H1 (cell line): ENCODE measurements around the gene S100A10. TPM values are rescaled to one million over a fixed set of nuclear protein-coding genes. Genes with fewer than 3 reads are reported as not detected.

Experiments
- CTCF ChIA-PET: fragments of 300-600 bp; sonication (Branson Sonifier 250); formaldehyde crosslinking; loops from one replicate; lab custom pipeline; 2021; ENCODE audit not compliant: partially characterized antibody; lab: Charles Lee
- POLR2A ChIA-PET: fragments of 300-600 bp; sonication (Branson Sonifier 250); formaldehyde crosslinking; loops from one replicate; lab custom pipeline; 2021; ENCODE audit warnings: inconsistent platforms; ENCODE audit not compliant: partially characterized antibody; lab: Charles Lee
- DNase-seq, 2 experiments: peaks; one replicate each; pipeline versions ENCODE4 v3.0.0 to v3.0.0-alpha.2; 2010 to 2022; ENCODE audit warnings: low spot score in 2 of 2, low read depth in 1 of 2, mixed read lengths in 1 of 2
- FAIRE-seq: peaks from 2 replicates; lab custom pipeline; 2011; peaks lifted over from hg19 to GRCh38; lab: Jason Lieb, UNC
- H2AFZ ChIP-seq: 2 replicates; pipeline ENCODE4 v1.8.1; 2012; ENCODE audit warnings: low read length, inconsistent platforms
- H2AK5ac ChIP-seq: 2 replicates; pipeline ENCODE4 v1.6.1; 2013; ENCODE audit warnings: low read depth, low read length
- H2BK120ac ChIP-seq: replicated peaks from 2 replicates; pipeline ENCODE3; 2013; ENCODE audit warnings: low read depth, low read length, inconsistent platforms
- H2BK12ac ChIP-seq: 2 replicates; pipeline ENCODE4 v1.6.1; 2013; ENCODE audit warnings: low read depth, low read length
- H2BK15ac ChIP-seq: 2 replicates; pipeline ENCODE4 v1.6.1; 2013; ENCODE audit warnings: low read length
- H2BK20ac ChIP-seq: 2 replicates; pipeline ENCODE4 v1.6.1; 2013; ENCODE audit warnings: low read length
- H2BK5ac ChIP-seq: 2 replicates; pipeline ENCODE4 v1.6.1; 2013; ENCODE audit warnings: low read depth, low read length
- H3K14ac ChIP-seq: 2 replicates; pipeline ENCODE4 v1.6.1; 2013; ENCODE audit warnings: inconsistent platforms; ENCODE audit not compliant: insufficient read length
- H3K18ac ChIP-seq: 2 replicates; pipeline ENCODE4 v1.6.1; 2013; ENCODE audit warnings: low read length; ENCODE audit errors: extremely low read depth
- H3K23ac ChIP-seq: 2 replicates; pipeline ENCODE4 v1.6.1; 2013; ENCODE audit warnings: inconsistent platforms; ENCODE audit not compliant: insufficient read length
- H3K23me2 ChIP-seq: 2 replicates; pipeline ENCODE4 v1.6.1; 2013; ENCODE audit warnings: low read depth, low read length
- H3K27ac ChIP-seq: 2 replicates; pipeline ENCODE4 v1.6.1; 2011; ENCODE audit warnings: low read depth, low read length, inconsistent platforms
- H3K27me3 ChIP-seq, 4 experiments: replicated peaks in 1 of 4; 1 replicate in 1 of 4; 2 replicates in 3 of 4; pipeline versions ENCODE4 v1.6.1 to v1.8.1; 2011 to 2013; ENCODE audit warnings: low read length in 3 of 4, mild to moderate bottlenecking in 3 of 4, inconsistent platforms in 2 of 4, mixed read lengths in 2 of 4, moderate library complexity in 1 of 4; ENCODE audit not compliant: control insufficient read depth in 3 of 4, insufficient read depth in 3 of 4; ENCODE audit errors: extremely low read depth in 1 of 4
- H3K36me3 ChIP-seq, 4 experiments: 2 replicates each; pipeline versions ENCODE4 v1.6.1 to v1.8.1; 2011 to 2013; ENCODE audit warnings: mild to moderate bottlenecking in 4 of 4, low read length in 3 of 4, moderate library complexity in 2 of 4, control low read depth in 1 of 4, inconsistent platforms in 1 of 4; ENCODE audit not compliant: insufficient read depth in 4 of 4, control insufficient read depth in 2 of 4
- H3K4ac ChIP-seq: replicated peaks from 2 replicates; pipeline ENCODE3; 2013; ENCODE audit warnings: low read length, low read depth, mixed read lengths, inconsistent platforms; ENCODE audit not compliant: insufficient read length
- H3K4me1 ChIP-seq, 4 experiments: replicated peaks in 1 of 4; 1 replicate in 1 of 4; 2 replicates in 3 of 4; pipeline versions ENCODE4 v1.6.1 to v1.8.1; 2011 to 2013; ENCODE audit warnings: low read length in 3 of 4, inconsistent platforms in 2 of 4, mixed read lengths in 1 of 4; ENCODE audit not compliant: insufficient read depth in 4 of 4, control insufficient read depth in 3 of 4
- H3K4me2 ChIP-seq, 2 experiments: 2 replicates each; pipeline versions ENCODE4 v1.6.1 to v1.8.1; 2011 to 2013; ENCODE audit warnings: low read depth in 2 of 2, low read length in 2 of 2, control low read depth in 1 of 2, inconsistent platforms in 1 of 2, mild to moderate bottlenecking in 1 of 2; ENCODE audit not compliant: insufficient read depth in 1 of 2
- H3K4me3 ChIP-seq, 4 experiments: fragments of 200-600, 300-600 bp in 1 of 4; sonication (generic), shearing (Covaris generic), sonication (Bioruptor Twin) in 1 of 4; 2 replicates each; pipeline versions ENCODE4 v1.5.1 to v1.8.1; 2011 to 2016; ENCODE audit warnings: low read length in 4 of 4, low read depth in 3 of 4, control low read depth in 2 of 4, inconsistent platforms in 2 of 4, mild to moderate bottlenecking in 2 of 4, mixed read lengths in 1 of 4, moderate library complexity in 1 of 4; ENCODE audit not compliant: insufficient read depth in 2 of 4; ENCODE audit errors: extremely low read depth in 1 of 4
- H3K56ac ChIP-seq: replicated peaks from 2 replicates; pipeline ENCODE3; 2013; ENCODE audit warnings: low read depth, mild to moderate bottlenecking, mixed read lengths, low read length, inconsistent platforms; ENCODE audit not compliant: insufficient read length
- H3K79me1 ChIP-seq: 2 replicates; pipeline ENCODE4 v1.6.1; 2013; ENCODE audit warnings: low read depth, low read length, control low read depth
- H3K79me2 ChIP-seq, 2 experiments: 2 replicates each; pipeline versions ENCODE4 v1.6.1 to v1.8.1; 2012 to 2013; ENCODE audit warnings: low read length in 2 of 2, mild to moderate bottlenecking in 2 of 2, inconsistent platforms in 1 of 2; ENCODE audit not compliant: insufficient read depth in 2 of 2, control insufficient read depth in 1 of 2
- H3K9ac ChIP-seq, 4 experiments: replicated peaks in 1 of 4; 1 replicate in 1 of 4; 2 replicates in 3 of 4; pipeline versions ENCODE4 v1.6.1 to v1.8.1; 2011 to 2013; ENCODE audit warnings: low read depth in 3 of 4, low read length in 3 of 4, control low read depth in 2 of 4, mild to moderate bottlenecking in 2 of 4, moderate library complexity in 2 of 4, inconsistent platforms in 1 of 4; ENCODE audit errors: extremely low read depth in 1 of 4
- H3K9me3 ChIP-seq, 2 experiments: 2 replicates each; pipeline versions ENCODE4 v1.6.1 to v1.8.1; 2012 to 2013; ENCODE audit warnings: mild to moderate bottlenecking in 2 of 2, moderate library complexity in 2 of 2, control low read depth in 1 of 2, inconsistent platforms in 1 of 2, low read depth in 1 of 2, low read length in 1 of 2, mixed read lengths in 1 of 2; ENCODE audit not compliant: insufficient read depth in 2 of 2
- H4K20me1 ChIP-seq, 2 experiments: replicated peaks in 1 of 2; 2 replicates each; pipeline versions ENCODE3 to v1.8.1; 2011 to 2013; ENCODE audit warnings: inconsistent platforms in 2 of 2, low read length in 2 of 2, mild to moderate bottlenecking in 1 of 2; ENCODE audit not compliant: insufficient read depth in 2 of 2, control insufficient read depth in 1 of 2
- H4K5ac ChIP-seq: 2 replicates; pipeline ENCODE4 v1.6.1; 2013; ENCODE audit warnings: low read length, low read depth, mixed read lengths, inconsistent platforms; ENCODE audit not compliant: insufficient read length
- H4K8ac ChIP-seq: 2 replicates; pipeline ENCODE4 v1.8.0; 2013; ENCODE audit warnings: mild to moderate bottlenecking, moderate library complexity, low read length, inconsistent platforms; ENCODE audit not compliant: insufficient read depth; ENCODE audit errors: extremely low read depth
- H4K91ac ChIP-seq: replicated peaks from 2 replicates; pipeline ENCODE3; 2013; ENCODE audit warnings: low read length, mixed read lengths, inconsistent platforms; ENCODE audit not compliant: insufficient read length
- CBX5 ChIP-seq: fragments of 300-800, 300-1000 bp; sonication (generic); IDR thresholded peaks from 2 replicates; pipeline ENCODE4 v1.7.1; 2016; ENCODE audit warnings: antibody characterized with exemption, low read length, low read depth
- CBX8 ChIP-seq: fragments of 300-800, 300-1000 bp; sonication (generic); IDR thresholded peaks from 2 replicates; pipeline ENCODE4 v1.7.1; 2016; ENCODE audit warnings: low read depth, low read length, borderline replicate concordance
- CTBP2 ChIP-seq: IDR thresholded peaks from 2 replicates; pipeline ENCODE4 v1.7.0; 2011; ENCODE audit warnings: borderline replicate concordance, mild to moderate bottlenecking, moderate library complexity, mixed read lengths, low read length; ENCODE audit not compliant: insufficient read depth, insufficient read length
- HDAC2 ChIP-seq, 2 experiments: fragments of 300-600 bp in 1 of 2; sonication (generic) in 1 of 2; IDR thresholded peaks; 2 replicates each; pipeline ENCODE4 v1.6.1; 2011 to 2012; ENCODE audit warnings: low read depth in 2 of 2, low read length in 2 of 2, mild to moderate bottlenecking in 2 of 2, moderate library complexity in 2 of 2, borderline replicate concordance in 1 of 2, inconsistent platforms in 1 of 2
- HDAC6 ChIP-seq: IDR thresholded peaks from one replicate; pipeline ENCODE4 v1.7.1; 2012; ENCODE audit warnings: low read depth, mild to moderate bottlenecking, inconsistent platforms, low read length, moderate library complexity
- KDM1A ChIP-seq: fragments of 200-600, 300-600 bp; sonication (generic); IDR thresholded peaks from 2 replicates; pipeline ENCODE4 v1.7.1; 2016; ENCODE audit warnings: mild to moderate bottlenecking, low read length, borderline replicate concordance
- RXRA ChIP-seq: IDR thresholded peaks from 2 replicates; pipeline ENCODE4 v1.6.1; 2011; ENCODE audit warnings: low read depth, mild to moderate bottlenecking, low read length, moderate library complexity; ENCODE audit not compliant: insufficient read depth
- SAP30 ChIP-seq: fragments of 300-600 bp; sonication (generic); IDR thresholded peaks from 2 replicates; pipeline ENCODE4 v1.7.1; 2012; ENCODE audit warnings: low read length, moderate library complexity, mild to moderate bottlenecking, inconsistent platforms; ENCODE audit not compliant: insufficient read depth, insufficient replicate concordance
- SIX5 ChIP-seq: IDR thresholded peaks from 2 replicates; pipeline ENCODE4 v1.6.1; 2011; ENCODE audit warnings: mild to moderate bottlenecking, low read depth, low read length
- SP1 ChIP-seq: IDR thresholded peaks from 2 replicates; pipeline ENCODE4 v1.6.1; 2011; ENCODE audit warnings: low read depth, low read length
- TAF1 ChIP-seq: IDR thresholded peaks from 2 replicates; pipeline ENCODE4 v1.6.1; 2011; ENCODE audit warnings: mild to moderate bottlenecking, low read depth, low read length
- TAF7 ChIP-seq: optimal IDR thresholded peaks from 2 replicates; pipeline ENCODE3; 2011; ENCODE audit warnings: low read depth, mild to moderate bottlenecking, inconsistent platforms, low read length, moderate library complexity, borderline replicate concordance
- USF2 ChIP-seq: IDR thresholded peaks from 2 replicates; pipeline ENCODE4 v1.6.1; 2011; ENCODE audit warnings: low read length, improper control_type of control experiment
- WGBS, 2 experiments: shearing (Covaris generic) in 1 of 2; methylation state at CpG; one replicate each; pipeline versions ENCODE4 v1.1.6 to v1.1.7; 2013 to 2015; ENCODE audit warnings: low lambda C conversion rate in 2 of 2, mixed read lengths in 2 of 2, inconsistent platforms in 1 of 2, low coverage in 1 of 2, missing lambda C conversion rate in 1 of 2; ENCODE audit not compliant: insufficient replicate concordance in 2 of 2, insufficient coverage in 1 of 2, insufficient read length in 1 of 2; ENCODE audit errors: extremely low coverage in 1 of 2, missing lambda C conversion rate in 1 of 2; 5-methylcytosine and 5-hydroxymethylcytosine counted together
- polyA plus RNA-seq, 7 experiments: library from polyadenylated mRNA; depleted of rRNA in 3 of 7; stranded (reverse) in 5 of 7; unstranded in 2 of 7; fragments of >200 nt in 5 of 7; fragments of 200-250 nt in 2 of 7; gene quantifications; 1 replicate in 5 of 7; 2 replicates in 1 of 7; 4 replicates in 1 of 7; pipeline versions ENCODE4 v1.2.1 to v1.2.3, GENCODE V29; 2011 to 2013; ENCODE audit warnings: missing spikeins in 2 of 7, mixed read lengths in 2 of 7
- total RNA-seq: library from RNA; stranded (reverse); fragmentation: NEBNext Ultra II Directional; extraction: Animal tissue kit (Norgen Biotek cat#: 25700); gene quantifications from 2 replicates; pipeline ENCODE4 v1.2.1, GENCODE V29; 2021

S100A10 gene
- total and polyA plus RNA-seq, 2 of the 8 experiments (the other 6 are each of a cell fraction or from before 2014, with no cell fraction given), result 23.9 to 231 TPM

DNA sequence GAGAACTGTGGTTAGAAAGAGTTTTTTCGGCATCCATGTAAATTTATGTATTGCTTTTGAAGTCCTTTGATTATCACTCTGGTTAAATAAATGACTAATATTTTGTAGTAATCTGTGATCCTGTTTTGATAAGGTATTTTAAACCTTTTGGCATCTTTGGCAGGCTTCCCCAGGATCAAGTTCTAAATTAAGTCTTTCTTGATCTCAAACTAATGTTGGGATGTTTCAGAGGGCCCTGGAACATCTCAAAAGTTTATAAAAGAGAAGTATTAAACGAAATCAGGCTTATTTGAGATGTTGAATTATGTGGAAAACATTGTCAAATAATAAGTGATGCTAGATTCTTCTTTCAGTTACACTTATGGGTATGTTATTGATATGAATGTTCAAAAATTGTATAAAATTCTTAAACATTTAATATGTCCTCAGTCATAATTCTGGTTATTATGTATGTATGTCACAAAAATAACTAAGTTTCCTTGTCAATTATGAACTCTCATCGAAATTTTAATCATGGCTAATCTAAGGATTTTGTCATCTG is 36.6 kb downstream of the S100A10 start:
- H3K4ac ChIP-seq, result no peak overlapping the region
- no peak overlapping the region for H2AK5ac ChIP-seq
- H3K4me1 ChIP-seq, result no peaks in the 10 kb centered on the region
- no peak overlapping the region for H3K27ac ChIP-seq
- H3K23ac ChIP-seq, result no peak overlapping the region
- no peaks in the 10 kb centered on the region for H4K20me1 ChIP-seq
- no peak overlapping the region for H2BK12ac ChIP-seq
- no peak overlapping the region for H4K8ac ChIP-seq
- CTCF ChIA-PET, result no interaction called here
- H2BK120ac ChIP-seq, result no peak overlapping the region
- H3K18ac ChIP-seq, result no peak overlapping the region
- no peak overlapping the region for H3K14ac ChIP-seq
- no peak overlapping the region for H2BK5ac ChIP-seq
- no peak overlapping the region for H4K91ac ChIP-seq
- FAIRE-seq (no peak), DNase-seq (no peak)
- no peaks in the 10 kb centered on the region for H3K79me1 ChIP-seq
- no peak overlapping the region for H4K5ac ChIP-seq
- H3K79me2 ChIP-seq, result no peaks in the 10 kb centered on the region
- no peak overlapping the region for H2AFZ ChIP-seq
- 84% methylated on average over 3 of the region's 3 CpGs; no CpG with 5 or more reads in 1 of the 2 experiments for WGBS, 2 experiments
- H3K27me3 ChIP-seq, result no peaks in the 10 kb centered on the region
- H2BK20ac ChIP-seq, result no peak overlapping the region
- no peak overlapping the region for H3K9ac ChIP-seq
- H3K9me3 ChIP-seq, result no peaks in the 10 kb centered on the region
- no peak overlapping the region for H3K4me2 ChIP-seq
- H2BK15ac ChIP-seq, result no peak overlapping the region
- no peak overlapping the region for H3K4me3 ChIP-seq
- POLR2A ChIA-PET, result no interaction called here
- no peak overlapping the region for H3K56ac ChIP-seq
- no peaks in the 10 kb centered on the region for H3K36me3 ChIP-seq
- H3K23me2 ChIP-seq, result no peaks in the 10 kb centered on the region
- no peak for TF ChIP-seq RXRA
- no peak for TF ChIP-seq SAP30
- TF ChIP-seq TAF7, result no peak
- no peak for TF ChIP-seq CBX5
- TF ChIP-seq HDAC6, result no peak
- no peak for TF ChIP-seq SIX5
- no peak for TF ChIP-seq TAF1
- TF ChIP-seq CTBP2, result no peak
- no peak for TF ChIP-seq HDAC2 (IDR thresholded peaks at IDR 0.05; ENCODE audit: borderline replicate concordance in 1 of 2, low read depth in 2 of 2, low read length in 2 of 2)
- no peak for TF ChIP-seq SP1
- no peak for TF ChIP-seq CBX8
- no peak for TF ChIP-seq USF2
- no peak for TF ChIP-seq KDM1A
